VCaP (cell line): ENCODE results near the gene ZBTB7A.

Experiments used
- H3K27ac ChIP-seq: fragments of 450-650 bp; 2 replicates; pipeline ENCODE4 v1.5.1; 2017
- CTCF ChIP-seq: fragments of 450-650 bp; conservative IDR thresholded peaks from 2 replicates; pipeline ENCODE4 v1.5.1; 2017; ENCODE audit warnings: mild to moderate bottlenecking, moderate library complexity

The ZBTB7A gene

GRCh38 chr19:4046946-4047683, 19.6 kb downstream of the ZBTB7A start:
- H3K27ac ChIP-seq, result no peak overlapping the region
- TF ChIP-seq CTCF, result no peak

- no peak for TF ChIP-seq CTCF
- H3K27ac ChIP-seq, result no peak overlapping the region
Measured at GRCh38 chr19:4046362-4046691, 20.4 kb downstream of the ZBTB7A start.

- TF ChIP-seq CTCF, result no peak
- no peak overlapping the region for H3K27ac ChIP-seq
Measured at GRCh38 chr19:4045597-4046361, 20.9 kb downstream of the ZBTB7A start.

- no peak overlapping the region for H3K27ac ChIP-seq
- no peak for TF ChIP-seq CTCF
Measured at GRCh38 chr19:4044990-4045465, 21.7 kb downstream of the ZBTB7A start.

- H3K27ac ChIP-seq, result no peak overlapping the region
Measured at GRCh38 chr19:4043966-4044715, 22.6 kb downstream of the ZBTB7A start.

GRCh38 chr19:4043401-4043800, 23.3 kb downstream of the ZBTB7A start:
- H3K27ac ChIP-seq, result peak overlapping the region; percentile 73
- no peak for TF ChIP-seq CTCF

More at GRCh38 chr19:4043966-4044715, 22.6 kb downstream of the ZBTB7A start:
- no peak for TF ChIP-seq CTCF

- peak overlapping the region; percentile 73 for H3K27ac ChIP-seq
- no peak for TF ChIP-seq CTCF
Measured at GRCh38 chr19:4042731-4043082, 24.0 kb downstream of the ZBTB7A start.
